Measurements from ENCODE around the gene TOPBP1.

GRCh38 chr3:133643611-133644010 is 18.1 kb downstream of the TOPBP1 start:
- TF ChIP-seq CTCF (optimal IDR thresholded peaks at IDR 0.05 in 1 of 3, IDR thresholded peaks at IDR 0.05 in 1 of 3, conservative IDR thresholded peaks at IDR 0.05 in 1 of 3; ENCODE audit: extremely low read depth in 1 of 3, insufficient read depth in 2 of 3, low read length in 3 of 3): no peak
- no peak for TF ChIP-seq EZH2 (IDR thresholded peaks at IDR 0.05; ENCODE audit: low read length)
